GM23338 (cell line): ENCODE measurements around the gene MED12L. TPM values are rescaled to one million over a fixed set of nuclear protein-coding genes. Genes with fewer than 3 reads are reported as not detected.
A peak's percentile ranks its signal among the peaks of the same experiment; 100 is the strongest.

Source experiments
- ATAC-seq: fragments of 200-7000 bp; cut with Tn5 transposase; 3 replicates; pipeline ENCODE4 v1.9.1; 2020
- DNase-seq: peaks from one replicate; pipeline ENCODE4 v3.0.0-alpha.2; 2015; ENCODE audit warnings: low spot score
- H2AFZ ChIP-seq: fragments of 200-600 bp; sonication (generic); 2 replicates; pipeline ENCODE4 v1.8.0; 2016; ENCODE audit warnings: antibody characterized with exemption, mild to moderate bottlenecking, moderate library complexity
- H3F3A ChIP-seq: fragments of 200-600 bp; sonication (generic); replicated peaks from 2 replicates; pipeline ENCODE4 v1.8.0; 2017; ENCODE audit warnings: antibody characterized with exemption, mixed run types, low read depth
- H3K27ac ChIP-seq: fragments of 200-600 bp; sonication (generic); 2 replicates; pipeline ENCODE4 v1.6.1; 2016; ENCODE audit warnings: low read depth
- H3K27me3 ChIP-seq: fragments of 200-600 bp; sonication (generic); 2 replicates; pipeline ENCODE4 v1.8.0; 2016; ENCODE audit warnings: mild to moderate bottlenecking, mixed run types, moderate library complexity; ENCODE audit not compliant: insufficient read depth
- H3K36me3 ChIP-seq: fragments of 200-600 bp; sonication (generic); 2 replicates; pipeline ENCODE4 v1.8.0; 2016; ENCODE audit warnings: mild to moderate bottlenecking; ENCODE audit not compliant: insufficient read depth
- H3K4me1 ChIP-seq: fragments of 200-600 bp; sonication (generic); 2 replicates; pipeline ENCODE4 v1.8.0; 2016; ENCODE audit warnings: mild to moderate bottlenecking, moderate library complexity; ENCODE audit not compliant: insufficient read depth
- H3K4me2 ChIP-seq: fragments of 200-600 bp; sonication (generic); 2 replicates; pipeline ENCODE4 v1.7.1; 2017; ENCODE audit warnings: mixed run types
- H3K4me3 ChIP-seq: fragments of 200-600 bp; sonication (generic); 2 replicates; pipeline ENCODE4 v1.6.1; 2016; ENCODE audit warnings: mixed run types
- H3K79me2 ChIP-seq: fragments of 200-600 bp; sonication (generic); replicated peaks from 2 replicates; pipeline ENCODE4 v1.8.0; 2017; ENCODE audit warnings: mild to moderate bottlenecking; ENCODE audit not compliant: insufficient read depth
- H3K9me2 ChIP-seq: fragments of 200-600 bp; sonication (generic); 2 replicates; pipeline ENCODE4 v1.8.0; 2017; ENCODE audit not compliant: insufficient read depth
- H4K20me1 ChIP-seq: fragments of 200-600 bp; sonication (generic); replicated peaks from 2 replicates; pipeline ENCODE4 v1.8.0; 2017; ENCODE audit warnings: mild to moderate bottlenecking; ENCODE audit not compliant: insufficient read depth
- H3K27ac Mint-ChIP-seq: 2 replicates; pipeline ENCODE4 v1.8.0; 2020; ENCODE audit warnings: inconsistent platforms, mild to moderate bottlenecking, moderate library complexity, mixed read lengths
- H3K27me3 Mint-ChIP-seq: 3 replicates; pipeline ENCODE4 v1.8.0; 2022; ENCODE audit warnings: low read depth, mild to moderate bottlenecking, moderate library complexity, mixed read lengths, inconsistent platforms; ENCODE audit not compliant: insufficient read depth, poor library complexity
- H3K36me3 Mint-ChIP-seq: 3 replicates; pipeline ENCODE4 v1.8.0; 2021; ENCODE audit warnings: low read depth, mild to moderate bottlenecking, inconsistent platforms, moderate library complexity, mixed read lengths
- H3K4me1 Mint-ChIP-seq: 3 replicates; pipeline ENCODE4 v1.8.0; 2020; ENCODE audit warnings: mild to moderate bottlenecking, inconsistent platforms, mixed read lengths
- H3K4me3 Mint-ChIP-seq: 3 replicates; pipeline ENCODE4 v1.8.0; 2021; ENCODE audit warnings: moderate library complexity, mild to moderate bottlenecking, inconsistent platforms, mixed read lengths
- H3K9me3 Mint-ChIP-seq: 3 replicates; pipeline ENCODE4 v1.8.0; 2020; ENCODE audit warnings: moderate library complexity, mild to moderate bottlenecking, inconsistent platforms, mixed read lengths
- EZH2phosphoT487 ChIP-seq: fragments of 200-600 bp; sonication (generic); IDR thresholded peaks from one replicate; pipeline ENCODE4 v1.8.1; 2018; ENCODE audit warnings: antibody characterized with exemption; ENCODE audit not compliant: unreplicated experiment
- POLR2AphosphoS5 ChIP-seq: IDR thresholded peaks from 2 replicates; pipeline ENCODE4 v1.6.1; 2016; ENCODE audit warnings: antibody characterized with exemption, low read depth
- REST ChIP-seq: IDR thresholded peaks from one replicate; pipeline ENCODE4 v1.6.1; 2018; ENCODE audit warnings: antibody characterized with exemption; ENCODE audit not compliant: unreplicated experiment
- STAT1 ChIP-seq: IDR thresholded peaks from one replicate; pipeline ENCODE4 v1.6.1; 2016; ENCODE audit warnings: antibody characterized with exemption; ENCODE audit not compliant: unreplicated experiment
- ZNF114 ChIP-seq: fragments of 250-450 bp; sonication (Bioruptor Pico); IDR thresholded peaks from 2 replicates; pipeline ENCODE4 v1.5.0; 2020; ENCODE audit warnings: mild to moderate bottlenecking, moderate library complexity
- polyA plus RNA-seq: library from polyadenylated mRNA; unstranded; fragments of >200 nt; fragmentation: Nextera tagmentation; extraction: Ambion mirVana; gene quantifications from 2 replicates; pipeline ENCODE4 v1.2.1, GENCODE V29; 2016
- total RNA-seq: library from RNA; depleted of rRNA; stranded (reverse); fragments of >200 nt; shearing (Covaris generic); gene quantifications from 2 replicates; pipeline ENCODE4 v1.2.3, GENCODE V29; 2014

Gene MED12L
- total and polyA plus RNA-seq, 2 experiments from 2014 or later, result 5.7 to 25.0 TPM

GRCh38 chr3:151460774-151461450 is 375.4 kb downstream of the MED12L start, which contains the start of gene IGSF10:
Gene IGSF10 (minus strand): TSS chr3:151461061. CDS start chr3:151458709, 2,352 bp downstream.
- Mint-ChIP-seq H3K9me3 (no peaks in the 10 kb centered on the region), H3K27ac (no peak within 1 kb of the TSS), H3K36me3 (no peaks in the 10 kb centered on the region), H3K4me1 (peaks cover 3% of the 10 kb centered on the region), H3K27me3 (peaks cover 4% of the 10 kb centered on the region), H3K4me3 (peak within 1 kb of the TSS; percentile 78)
- peak; percentile 40 for TF ChIP-seq REST
- no peak for TF ChIP-seq ZNF114 (CRISPR knock-in tag)
- H3F3A ChIP-seq, result no peaks in the 10 kb centered on the region
- no peaks in the 10 kb centered on the region for H3K9me2 ChIP-seq
- no peaks in the 10 kb centered on the region for H4K20me1 ChIP-seq
- H3K4me1 ChIP-seq, result peaks cover 7% of the 10 kb centered on the region; the same call in 1 of the 2 replicates
- H2AFZ ChIP-seq, result peak within 1 kb of the TSS; percentile 94
- H3K36me3 ChIP-seq, result no peaks in the 10 kb centered on the region
- no peak within 1 kb of the TSS for H3K27ac ChIP-seq
- no peaks in the 10 kb centered on the region for H3K79me2 ChIP-seq
- H3K27me3 ChIP-seq, result no peaks in the 10 kb centered on the region
- DNase-seq, result peak; percentile 72
- peak within 1 kb of the TSS; percentile 79 for H3K4me2 ChIP-seq
- peak; percentile 99 for ATAC-seq
- H3K4me3 ChIP-seq, result peak within 1 kb of the TSS; percentile 57

GRCh38 chr3:151462278-151462780 is 376.9 kb downstream of the MED12L start:
- H3K4me1 ChIP-seq, result peaks cover 7% of the 10 kb centered on the region; the same call in 1 of the 2 replicates
- no peak overlapping the region for H3K27ac Mint-ChIP-seq
- peaks cover under 1% of the 10 kb centered on the region for H3K27me3 Mint-ChIP-seq
- H3K9me2 ChIP-seq, result no peaks in the 10 kb centered on the region
- no peak overlapping the region for H3K4me3 ChIP-seq
- H3F3A ChIP-seq, result no peaks in the 10 kb centered on the region
- no peak overlapping the region for H3K4me3 Mint-ChIP-seq
- H3K36me3 Mint-ChIP-seq, result no peaks in the 10 kb centered on the region
- DNase-seq (no peak), ATAC-seq (no peak)
- no peak for TF ChIP-seq EZH2phosphoT487
- H4K20me1 ChIP-seq, result no peaks in the 10 kb centered on the region
- H3K27ac ChIP-seq, result no peak overlapping the region
- H3K79me2 ChIP-seq, result no peaks in the 10 kb centered on the region
- no peaks in the 10 kb centered on the region for H3K9me3 Mint-ChIP-seq
- no peak overlapping the region for H3K4me2 ChIP-seq
- H3K27me3 ChIP-seq, result no peaks in the 10 kb centered on the region
- peaks cover 3% of the 10 kb centered on the region for H3K4me1 Mint-ChIP-seq
- no peaks in the 10 kb centered on the region for H3K36me3 ChIP-seq
- no peak overlapping the region for H2AFZ ChIP-seq

- no peak for ATAC-seq
- DNase-seq, result no peak
- no peak overlapping the region for H3K27ac Mint-ChIP-seq
- no peaks in the 10 kb centered on the region for H3K9me2 ChIP-seq
- H3F3A ChIP-seq, result no peaks in the 10 kb centered on the region
- TF ChIP-seq STAT1, result no peak
- TF ChIP-seq ZNF114 (CRISPR knock-in tag), result no peak
- TF ChIP-seq POLR2AphosphoS5, result no peak
- no peaks in the 10 kb centered on the region for H4K20me1 ChIP-seq
- no peak overlapping the region for H3K4me2 ChIP-seq
- H3K4me1 Mint-ChIP-seq, result peaks cover 3% of the 10 kb centered on the region
- no peaks in the 10 kb centered on the region for H3K36me3 Mint-ChIP-seq
- no peaks in the 10 kb centered on the region for H3K27me3 ChIP-seq
- H3K4me3 Mint-ChIP-seq, result no peak overlapping the region
- no peak overlapping the region for H3K4me3 ChIP-seq
- no peaks in the 10 kb centered on the region for H3K9me3 Mint-ChIP-seq
- H3K36me3 ChIP-seq, result no peaks in the 10 kb centered on the region
- no peaks in the 10 kb centered on the region for H3K79me2 ChIP-seq
- H3K4me1 ChIP-seq, result peaks cover 7% of the 10 kb centered on the region; the same call in 1 of the 2 replicates
- no peaks in the 10 kb centered on the region for H3K27me3 Mint-ChIP-seq
- no peak overlapping the region for H2AFZ ChIP-seq
- no peak overlapping the region for H3K27ac ChIP-seq
Observed at GRCh38 chr3:151462991-151463390, 377.5 kb downstream of the MED12L start.
